Activated T-cell treated with anti-CD3 and anti-CD28 coated beads, Interleukin-2, amount 50 U/mL, for 1 hour (primary cell): ENCODE results near the gene MED10.
"Not testable (repeated sequence)": the region's sequence is repeated elsewhere in the genome, so short reads cannot be mapped to it uniquely, and the experiment has no call there.

Source experiments
- DNase-seq: peaks from one replicate; pipeline ENCODE4 v3.0.0-alpha.2; 2020

Gene MED10

GRCh38 chr5:6372251-6373080 is 5.9 kb downstream of the MED10 start:
- DNase-seq, result no peak

DNA sequence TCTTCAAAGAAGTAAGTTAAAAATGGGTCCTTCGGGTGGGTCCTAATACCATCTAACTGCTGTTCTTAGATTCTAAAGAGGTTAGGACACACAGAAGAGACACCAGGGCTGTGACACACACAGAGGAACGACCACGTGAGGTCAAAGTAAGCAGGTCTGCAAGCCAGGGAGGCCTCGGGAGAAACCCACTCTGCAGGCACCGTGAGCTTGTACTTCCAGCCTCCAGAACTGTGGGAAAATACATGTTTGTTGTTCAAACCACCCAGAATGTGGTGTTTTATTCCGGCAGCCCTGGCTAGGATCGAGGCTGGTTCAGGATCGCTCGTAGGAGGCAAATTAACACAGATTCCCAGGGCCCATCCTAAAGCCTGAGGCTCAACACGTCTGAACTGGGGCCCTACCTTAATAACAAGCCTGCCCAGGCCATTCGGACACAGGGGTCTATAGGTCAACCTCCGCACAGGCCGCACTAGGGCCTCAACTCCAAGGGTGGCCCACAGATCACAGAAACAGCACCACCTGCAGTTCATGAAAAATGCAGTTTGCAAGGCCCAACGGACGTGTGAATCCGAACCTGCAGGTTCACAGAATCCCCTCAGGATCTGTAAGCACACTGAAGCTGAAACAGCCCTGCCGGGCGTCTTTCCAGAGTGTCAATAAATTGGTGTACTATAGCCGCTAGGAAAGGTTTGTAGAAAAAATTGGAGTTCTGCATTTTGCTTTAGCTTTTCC is 7.1 kb downstream of the MED10 start:
- no peak for DNase-seq

DNA sequence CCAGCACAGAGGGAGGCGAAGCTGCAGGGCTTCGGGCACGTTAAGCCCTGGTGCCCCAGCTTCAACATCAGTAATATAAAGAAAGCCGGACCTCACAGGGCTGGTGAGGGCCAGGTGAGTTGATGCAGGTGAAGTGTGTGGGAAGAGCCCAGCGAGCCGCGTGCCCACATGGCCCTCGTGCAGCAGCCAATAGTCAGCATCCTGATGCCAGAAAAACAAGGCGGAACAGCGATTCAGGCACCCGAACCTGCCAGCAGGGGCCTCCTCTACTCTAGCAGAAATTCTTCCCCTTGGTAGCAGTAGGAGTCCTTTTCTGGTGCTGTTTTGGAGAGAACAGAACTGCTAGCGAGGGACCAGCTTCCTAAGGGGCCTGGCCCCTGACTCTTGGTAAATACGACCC is 7.8 kb downstream of the MED10 start:
- no peak for DNase-seq

DNA sequence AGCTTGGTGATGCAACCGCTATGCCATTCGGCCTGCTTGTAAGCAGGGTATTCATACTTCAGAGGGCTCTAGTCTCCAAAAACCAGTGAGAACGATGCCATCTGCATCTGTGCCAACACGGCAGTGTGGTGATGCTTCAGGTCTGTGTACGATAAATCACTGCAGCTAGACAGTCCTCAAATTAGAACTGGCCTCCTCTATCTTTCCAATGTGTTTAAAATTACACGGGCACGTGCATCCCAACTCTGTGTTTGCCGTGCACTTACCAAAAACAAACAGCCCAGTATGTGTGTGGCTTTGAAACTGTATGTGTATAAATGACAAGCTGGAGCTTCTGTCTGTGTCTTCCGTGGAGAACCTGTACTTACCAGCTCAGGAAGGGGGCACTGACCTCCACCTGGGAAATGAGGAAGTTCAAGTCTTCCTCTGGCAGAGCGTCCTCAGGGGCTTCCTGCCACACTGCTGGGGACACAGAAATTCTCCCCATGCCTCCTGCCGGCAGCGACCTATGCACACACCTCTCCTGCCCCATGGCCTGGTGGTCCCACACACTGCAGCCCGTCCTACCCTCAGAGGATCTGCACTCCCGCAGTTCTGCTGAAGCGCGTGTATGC is 12.3 kb downstream of the MED10 start:
- no peak for DNase-seq

- DNase-seq, result no peak
Measured at GRCh38 chr5:6365142-6365976, 13.0 kb downstream of the MED10 start.

- not testable (repeated sequence) for DNase-seq
Measured at GRCh38 chr5:6363454-6364011, 14.8 kb downstream of the MED10 start.

DNA sequence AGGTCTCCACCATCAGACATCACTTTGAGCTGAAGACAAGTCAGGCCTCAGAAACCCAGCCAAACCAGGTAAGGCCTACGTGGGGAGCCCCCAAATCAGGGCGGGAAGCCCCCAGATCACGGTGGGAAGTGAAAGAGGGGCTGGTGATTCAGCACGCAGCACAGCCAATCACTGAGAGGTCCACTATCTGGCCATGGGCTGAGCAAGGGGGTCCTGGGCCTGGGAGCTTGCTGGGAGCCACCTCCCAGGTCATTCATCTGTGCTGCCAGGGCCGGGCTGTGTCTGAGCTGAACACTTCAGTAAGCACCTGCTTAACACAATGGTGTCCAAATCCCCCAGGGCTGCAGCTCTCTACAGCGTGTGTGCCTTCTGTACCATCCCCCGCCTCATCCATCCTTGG is 15.5 kb downstream of the MED10 start:
- DNase-seq, result no peak

GRCh38 chr5:6361101-6361500 is 17.2 kb downstream of the MED10 start:
- no peak for DNase-seq

DNA sequence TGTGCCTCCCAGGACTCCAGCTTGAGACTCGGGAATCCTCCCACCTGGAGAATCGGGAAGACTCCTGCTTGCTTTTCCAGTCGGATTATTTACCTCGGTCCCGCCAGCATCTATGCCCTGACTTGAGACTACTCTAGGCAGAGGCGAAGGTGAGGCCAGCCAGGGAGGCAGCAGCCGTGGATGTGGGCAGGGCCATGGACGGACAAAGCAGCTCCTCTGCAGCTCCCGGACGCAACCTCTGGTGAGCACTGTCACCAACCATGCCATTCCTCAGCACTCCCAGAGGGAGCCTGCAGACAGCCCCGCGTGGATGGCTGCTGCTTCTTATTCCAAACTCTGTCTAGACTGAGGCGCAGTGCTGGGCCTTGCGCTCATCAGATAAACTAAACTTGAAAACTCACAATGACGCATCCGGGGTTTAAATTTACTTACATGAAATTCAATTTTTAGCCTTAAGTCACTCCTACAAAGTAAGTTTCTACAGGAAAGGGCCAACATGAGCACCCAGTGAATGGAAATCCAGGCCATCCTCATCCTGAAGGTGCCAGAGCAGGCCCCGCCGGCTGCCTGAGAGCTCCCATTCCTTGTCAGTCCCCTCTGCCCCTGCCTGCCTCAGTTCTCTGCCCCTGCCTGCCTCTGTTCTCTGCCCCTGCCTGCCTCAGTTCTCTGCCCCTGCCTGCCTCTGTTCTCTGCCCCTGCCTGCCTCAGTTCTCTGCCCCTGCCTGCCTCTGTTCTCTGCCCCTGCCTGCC is 17.8 kb downstream of the MED10 start:
- no peak for DNase-seq

DNA sequence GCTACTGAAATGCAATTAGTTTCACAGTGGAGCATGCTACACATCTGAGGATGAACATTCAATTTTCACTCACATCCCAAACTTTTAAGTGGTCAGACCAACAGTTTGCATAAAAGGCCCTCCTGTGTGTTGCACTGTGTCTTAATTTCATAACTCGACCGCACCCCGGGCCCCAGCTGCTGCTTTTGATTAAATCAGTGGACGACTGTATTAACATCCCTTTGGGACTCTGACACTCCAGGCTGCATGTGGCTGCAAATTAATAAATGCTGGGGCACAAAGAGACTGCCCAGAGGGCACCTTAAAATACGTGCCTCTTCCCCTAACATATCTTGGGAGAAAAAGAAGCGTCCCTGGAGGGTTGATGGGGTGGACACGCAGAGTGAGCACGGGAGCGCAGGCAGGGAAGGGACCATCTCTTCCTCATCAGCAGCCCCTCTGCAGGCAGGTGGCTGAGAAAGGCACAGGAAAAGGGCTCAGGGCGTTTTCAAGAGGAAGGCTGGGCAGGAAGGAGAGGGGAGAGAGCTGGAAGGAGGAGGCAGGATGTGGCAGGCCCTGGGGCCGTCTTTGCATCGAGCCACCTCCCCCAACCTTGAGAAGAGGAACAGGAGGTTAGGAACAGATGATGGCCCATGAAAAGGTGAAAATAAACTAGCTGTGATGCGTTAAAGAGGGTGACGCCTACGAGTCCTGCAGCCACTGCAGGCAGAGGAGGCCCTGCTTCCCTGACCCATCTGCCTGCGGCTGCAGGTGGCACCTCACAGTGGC is 18.6 kb downstream of the MED10 start:
- DNase-seq, result no peak

GRCh38 chr5:6358434-6358820 is 19.9 kb downstream of the MED10 start:
- DNase-seq, result no peak

- not testable (repeated sequence) for DNase-seq
Measured at GRCh38 chr5:6357817-6358433, 20.4 kb downstream of the MED10 start.

GRCh38 chr5:6356578-6357164 is 21.7 kb downstream of the MED10 start:
- DNase-seq, result no peak

- DNase-seq, result no peak
Measured at GRCh38 chr5:6355294-6355693, 23.1 kb downstream of the MED10 start.

GRCh38 chr5:6354848-6355247 is 23.5 kb downstream of the MED10 start:
- no peak for DNase-seq

GRCh38 chr5:6353602-6354302 is 24.6 kb downstream of the MED10 start:
- DNase-seq, result no peak

DNA sequence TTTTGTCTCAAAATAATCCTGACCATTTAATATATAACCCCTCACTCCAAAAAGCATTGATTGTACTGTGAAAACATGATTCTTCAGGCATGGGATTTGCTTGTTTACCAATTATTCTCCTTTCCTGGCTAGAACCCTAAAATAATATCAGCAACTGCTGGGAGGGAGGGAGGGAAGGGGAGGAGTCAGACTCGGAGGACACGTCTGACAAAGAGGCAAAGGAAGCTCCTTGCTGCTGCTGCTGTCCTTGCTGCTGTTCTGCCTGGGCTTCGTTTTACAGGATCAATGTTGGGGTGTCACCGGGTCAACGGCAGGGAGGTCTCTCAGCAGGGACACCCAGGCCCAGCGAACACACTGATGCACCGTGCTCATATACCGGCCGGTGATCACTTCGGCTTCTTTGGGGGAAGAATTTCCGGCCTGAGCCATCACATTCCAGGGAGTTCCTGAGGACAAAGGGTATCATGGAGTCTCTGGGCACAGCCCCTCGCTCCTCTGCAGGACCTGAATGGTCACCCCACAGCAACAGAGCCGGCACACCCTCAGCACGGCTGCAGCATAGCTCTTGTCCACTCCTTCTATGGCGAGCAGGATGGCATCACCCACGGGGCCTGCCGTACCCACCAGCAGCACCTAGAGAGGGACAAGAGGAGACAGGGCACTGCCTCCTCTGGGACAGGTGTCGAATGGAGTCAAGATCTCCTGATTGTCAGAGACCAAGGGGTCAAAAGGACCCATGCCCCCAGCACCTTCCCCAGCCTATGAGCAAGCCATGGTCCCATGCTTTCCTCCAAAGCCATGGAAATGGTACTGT is 27.9 kb downstream of the MED10 start:
- DNase-seq, result no peak

DNA sequence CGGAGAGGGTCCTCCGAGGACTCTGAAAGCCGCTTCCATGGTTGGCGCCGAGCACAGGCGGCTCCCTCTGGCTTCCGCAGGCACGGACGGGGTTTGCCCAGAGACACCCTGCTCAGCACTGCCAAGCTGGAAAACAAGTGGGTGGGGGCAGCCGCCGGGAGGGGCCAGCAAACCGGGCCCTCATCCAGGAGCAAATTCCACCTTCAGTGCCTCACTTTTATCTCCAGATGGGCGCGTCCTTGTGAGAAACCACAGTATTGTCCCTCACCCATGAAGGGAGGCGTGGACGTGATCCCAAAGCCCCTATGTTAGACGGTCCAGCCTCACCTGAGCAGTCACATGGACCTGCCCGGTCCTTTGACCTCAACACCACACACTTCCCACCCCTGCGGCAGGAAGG is 29.0 kb downstream of the MED10 start:
- DNase-seq, result no peak
